ENCODE measurements around the gene C1orf159.
"Not testable (repeated sequence)": the region's sequence is repeated elsewhere in the genome, so short reads cannot be mapped to it uniquely, and the experiment has no call there.

C1orf159 gene

GRCh38 chr1:1079408-1080121 is 36.3 kb downstream of the C1orf159 start:
- peak; percentile 87 for DNase-seq

- not testable (repeated sequence) for DNase-seq
Measured at GRCh38 chr1:1077396-1077795, 38.5 kb downstream of the C1orf159 start.

GRCh38 chr1:1075148-1075935 is 40.5 kb downstream of the C1orf159 start:
- DNase-seq, result no peak

- DNase-seq, result no peak
Measured at GRCh38 chr1:1074631-1075147, 41.2 kb downstream of the C1orf159 start.

GRCh38 chr1:1073743-1074587 is 41.9 kb downstream of the C1orf159 start, which contains the start of gene RNF223:
TSS of gene RNF223 (minus strand) at chr1:1074306. CDS start at chr1:1072566, 1,740 bp downstream.
- DNase-seq, result no peak

- DNase-seq, result no peak
Measured at GRCh38 chr1:1072849-1073742, 42.8 kb downstream of the C1orf159 start.

- DNase-seq, result no peak
Measured at GRCh38 chr1:1072299-1072848, 43.5 kb downstream of the C1orf159 start.

- DNase-seq, result no peak
Measured at GRCh38 chr1:1071486-1072298, 44.2 kb downstream of the C1orf159 start.

- DNase-seq, result no peak
Measured at GRCh38 chr1:1069711-1070676, 45.9 kb downstream of the C1orf159 start.

GRCh38 chr1:1069056-1069710 is 46.7 kb downstream of the C1orf159 start:
- no peak for DNase-seq

GRCh38 chr1:1068517-1069055 is 47.3 kb downstream of the C1orf159 start:
- DNase-seq, result no peak

GRCh38 chr1:1067860-1068516 is 47.9 kb downstream of the C1orf159 start:
- no peak for DNase-seq

GRCh38 chr1:1067284-1067859 is 48.5 kb downstream of the C1orf159 start:
- DNase-seq, result no peak

GRCh38 chr1:1066403-1067283 is 49.2 kb downstream of the C1orf159 start:
- no peak for DNase-seq

- not testable (repeated sequence) for DNase-seq
Measured at GRCh38 chr1:1065940-1066304, 50.0 kb downstream of the C1orf159 start.

GRCh38 chr1:1065265-1065939 is 50.5 kb downstream of the C1orf159 start:
- no peak for DNase-seq
